HG03460 (cell line): ENCODE data around the gene ANKRD33.

ENCODE experiments used
- ATAC-seq: cut with Tn5 transposase; IDR thresholded peaks from one replicate; pipeline ENCODE4 v1.9.1; 2021; ENCODE audit not compliant: unreplicated experiment

Gene ANKRD33

GRCh38 chr12:51898506-51898905, 10.6 kb downstream of the ANKRD33 start:
- no peak for ATAC-seq

DNA sequence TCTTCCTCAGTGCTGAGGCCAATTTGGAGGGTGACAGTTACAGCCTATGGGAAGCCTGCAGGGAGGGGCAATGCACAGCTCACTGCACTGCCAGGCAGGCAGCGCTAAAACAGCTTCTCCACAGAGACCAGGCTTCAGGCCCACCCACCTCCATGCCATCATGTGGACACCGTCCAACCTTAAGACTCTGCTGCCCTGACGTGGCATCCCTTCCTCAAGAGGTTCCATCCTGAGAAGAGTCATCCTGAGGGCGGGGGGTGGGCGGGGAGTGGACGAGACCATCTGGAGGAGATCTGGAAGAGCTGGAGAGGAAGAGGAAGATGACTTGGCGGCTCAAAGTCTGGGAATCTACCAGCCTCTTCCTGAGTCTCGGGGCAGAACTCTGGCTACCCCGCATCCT, 11.0 kb downstream of the ANKRD33 start:
- no peak for ATAC-seq

DNA sequence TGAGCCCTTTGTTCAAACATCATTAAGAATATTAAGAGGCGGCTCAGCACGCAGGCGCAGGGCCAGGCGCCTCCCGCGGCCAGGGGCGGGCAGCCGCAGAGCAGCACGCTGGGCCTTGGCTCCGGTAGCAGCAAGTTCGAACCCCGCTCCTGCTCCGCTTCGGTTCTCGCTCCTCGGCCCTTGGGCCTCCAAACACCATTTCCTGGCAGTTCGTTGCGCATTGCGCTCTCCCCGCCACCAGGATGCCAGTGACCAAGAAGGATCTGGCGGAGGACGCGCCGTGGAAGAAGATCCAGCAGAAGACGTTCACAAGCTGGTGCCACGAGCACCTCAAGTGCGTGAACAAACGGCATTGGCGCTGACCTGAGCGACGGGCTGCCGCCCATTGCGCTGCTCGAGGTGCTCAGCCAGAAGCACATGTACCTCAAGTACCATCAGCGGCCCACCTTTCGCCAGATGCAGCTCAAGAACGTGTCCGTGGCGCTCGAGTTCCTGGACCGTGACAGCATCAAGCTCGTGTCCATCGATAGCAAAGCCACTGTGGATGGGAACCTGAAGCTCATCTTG, 12.5 kb downstream of the ANKRD33 start:
- ATAC-seq = no peak

- no peak for ATAC-seq
These were observed 13.4 kb downstream of the ANKRD33 start for GRCh38 chr12:51901121-51901817.

GRCh38 chr12:51901881-51902280, 14.0 kb downstream of the ANKRD33 start:
- no peak for ATAC-seq

DNA sequence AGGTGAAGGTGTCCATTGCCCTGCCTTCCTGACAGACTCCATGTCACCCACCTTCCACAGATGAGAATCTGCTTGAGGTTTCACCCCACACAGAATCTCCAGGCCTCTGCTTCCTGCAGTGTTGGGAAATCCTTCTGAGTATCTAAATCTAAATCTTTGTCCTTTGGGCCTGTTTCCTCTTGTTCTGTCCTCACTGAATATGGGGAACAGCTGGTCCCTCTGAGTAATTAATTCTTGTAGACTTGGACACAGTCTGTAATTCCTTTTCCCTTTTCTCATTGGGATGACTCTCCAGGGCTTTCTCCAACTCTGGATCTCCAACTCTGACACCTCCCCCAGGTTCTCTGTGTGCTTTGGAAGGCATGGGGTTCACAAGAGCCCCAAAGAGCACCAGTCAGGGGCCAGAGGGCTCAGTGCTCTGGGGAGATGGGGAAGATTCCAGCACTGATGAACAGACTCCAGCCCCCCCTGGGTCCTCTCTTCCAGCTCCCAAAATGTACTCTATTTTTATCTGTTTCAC, 17.1 kb downstream of the ANKRD33 start:
- ATAC-seq = no peak

DNA sequence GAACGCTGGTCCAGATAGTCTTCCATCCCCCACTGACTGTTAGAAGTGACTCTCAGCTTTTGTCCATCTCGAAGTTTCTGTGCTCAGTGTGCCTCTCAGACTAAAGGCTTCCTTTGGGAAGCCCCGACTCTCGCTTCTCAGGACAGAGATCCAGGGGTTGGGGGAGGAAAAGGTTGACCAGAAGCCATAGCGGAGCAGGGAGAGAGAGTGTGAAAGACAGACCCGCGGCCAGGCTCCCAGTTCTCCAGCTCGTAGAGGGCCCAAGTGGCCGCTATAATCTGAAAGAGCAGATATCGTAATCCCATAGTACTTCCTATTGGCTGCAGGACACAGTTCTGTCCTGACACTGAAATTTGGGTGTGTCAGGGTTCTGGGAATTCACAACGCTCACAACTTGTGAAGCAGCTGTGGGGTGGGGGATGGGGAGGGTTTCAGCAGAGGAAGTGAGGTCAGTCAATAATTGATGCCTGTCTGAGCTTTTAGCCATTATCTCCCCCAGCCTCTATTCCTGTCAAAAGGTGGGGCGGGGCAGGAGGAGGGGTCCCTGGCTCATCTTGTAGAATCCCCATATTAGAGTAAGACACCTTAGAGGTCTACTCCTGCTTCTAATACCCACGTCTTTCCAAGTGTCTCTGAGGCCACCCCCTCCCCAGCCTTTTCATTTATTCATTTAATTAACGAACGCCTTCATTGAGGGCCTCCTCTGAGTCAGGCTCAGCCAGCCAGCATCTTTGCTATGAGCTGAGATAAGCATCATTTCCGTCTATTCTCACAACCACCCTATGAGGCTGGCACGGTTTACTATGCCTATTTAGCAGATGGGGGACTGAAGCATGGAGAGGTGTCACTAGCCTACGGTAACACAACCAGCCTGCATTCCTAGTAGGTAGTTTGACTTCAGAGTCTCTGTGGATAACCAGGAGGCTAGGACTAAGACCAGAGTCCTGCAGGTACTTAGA, 17.8 kb downstream of the ANKRD33 start:
- no peak for ATAC-seq

GRCh38 chr12:51906430-51907082, 18.7 kb downstream of the ANKRD33 start:
- no peak for ATAC-seq

- ATAC-seq = no peak
These were observed 19.4 kb downstream of the ANKRD33 start, which contains the start of gene ACVRL1 for GRCh38 chr12:51907083-51907855. TSS of gene ACVRL1 (plus strand) at chr12:51907504. CDS start at chr12:51912475, 4,971 bp downstream.

DNA sequence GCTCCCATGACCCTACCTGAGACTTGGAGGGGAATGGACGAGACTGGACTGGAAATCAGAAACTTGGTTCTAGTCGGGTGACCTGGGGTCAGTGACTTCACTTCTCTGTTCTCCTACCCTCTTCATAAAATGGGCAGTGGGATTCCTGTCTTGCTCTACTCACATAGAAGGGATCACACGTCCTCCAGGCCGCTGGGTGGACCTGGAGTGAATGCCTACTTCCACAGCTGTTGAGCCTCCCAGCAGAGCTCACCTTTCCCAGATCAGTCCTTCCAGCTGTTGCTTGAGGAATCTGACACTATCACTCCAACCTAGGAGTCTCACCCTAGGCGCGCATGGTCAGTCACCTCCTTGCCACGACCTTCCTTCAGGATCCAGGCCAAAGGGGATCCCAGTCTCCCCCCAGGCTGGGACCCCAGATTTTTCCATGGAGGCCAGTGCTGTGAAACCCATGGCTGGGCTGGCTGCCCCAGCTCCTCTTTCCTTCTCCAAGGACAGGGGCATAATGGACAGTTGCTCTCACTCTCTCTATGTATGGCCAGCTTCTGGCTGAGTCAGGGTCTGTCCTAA, 20.0 kb downstream of the ANKRD33 start:
- ATAC-seq = no peak

DNA sequence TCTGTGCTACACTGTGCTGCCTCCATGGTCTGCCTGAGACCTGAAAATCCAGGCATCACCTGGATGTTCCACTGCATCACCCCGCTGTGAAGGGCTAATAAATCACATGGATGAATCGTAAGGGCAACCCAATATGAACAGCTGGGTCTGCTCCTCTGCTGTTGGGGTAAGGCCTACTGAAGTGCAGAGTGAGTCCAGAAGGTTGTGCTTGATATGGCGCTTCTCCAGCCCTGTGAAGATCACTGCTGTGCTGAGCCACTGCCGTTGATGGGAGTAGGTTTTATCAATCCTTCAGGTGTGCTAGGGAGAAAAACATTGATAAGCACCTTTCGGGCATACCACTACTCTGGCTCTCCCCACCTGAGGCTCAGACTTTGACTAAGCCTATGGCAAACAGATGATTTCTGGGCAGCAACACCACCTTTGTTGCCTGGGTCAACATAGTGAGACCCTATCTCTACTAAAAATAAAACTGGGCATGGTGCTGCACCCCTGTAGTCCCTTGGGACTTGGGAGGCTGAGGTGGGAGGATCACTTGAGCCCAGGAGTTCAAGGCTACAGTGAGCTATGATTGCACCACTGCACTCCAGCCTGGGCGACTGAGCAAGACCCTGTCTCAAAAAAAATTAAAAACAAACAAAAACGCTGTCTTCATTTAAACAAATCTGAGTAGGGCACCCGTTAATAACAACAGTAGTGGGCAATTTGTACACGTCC, 21.1 kb downstream of the ANKRD33 start:
- no peak for ATAC-seq

GRCh38 chr12:51910168-51910567, 22.3 kb downstream of the ANKRD33 start:
- ATAC-seq = no peak

DNA sequence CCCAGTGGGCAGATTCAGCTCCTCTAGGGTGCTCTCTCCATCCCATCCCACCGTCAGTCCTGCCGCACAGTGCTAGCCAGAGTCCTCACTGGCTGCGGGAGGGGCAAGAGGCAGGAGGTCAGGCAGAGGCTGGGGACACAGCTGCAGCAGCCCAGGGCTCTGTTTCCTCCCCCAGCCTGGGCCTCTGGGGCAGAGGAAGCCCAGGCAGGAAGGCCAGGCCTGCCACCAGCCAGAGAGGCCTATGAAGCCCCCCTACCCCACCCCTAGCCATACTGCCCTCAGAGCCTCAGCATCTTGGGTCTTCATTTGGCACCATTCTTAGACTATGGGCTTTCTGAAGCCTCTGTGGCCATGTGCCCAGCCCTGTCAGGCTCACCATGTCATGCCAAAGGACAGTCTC, 22.8 kb downstream of the ANKRD33 start:
- ATAC-seq = no peak

DNA sequence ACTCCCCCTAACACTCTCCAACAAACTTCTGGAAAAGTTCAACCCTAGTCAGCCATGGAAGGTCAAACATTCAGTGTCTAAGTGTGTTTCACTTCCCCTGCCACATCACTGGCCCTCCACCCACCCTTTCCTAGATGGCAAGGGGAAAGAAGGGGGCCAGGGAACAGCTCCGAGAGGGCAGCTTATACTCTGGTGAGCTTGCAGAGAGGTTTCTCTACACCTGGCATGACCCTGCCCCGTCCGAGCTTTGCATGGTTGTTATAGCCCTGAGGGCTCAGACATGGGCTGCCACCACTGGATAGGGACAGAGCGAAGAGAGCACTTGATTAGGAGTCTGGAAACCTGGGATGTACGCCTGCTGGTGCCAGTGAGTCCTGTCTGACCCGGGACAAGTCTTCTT, 23.4 kb downstream of the ANKRD33 start:
- no peak for ATAC-seq

DNA sequence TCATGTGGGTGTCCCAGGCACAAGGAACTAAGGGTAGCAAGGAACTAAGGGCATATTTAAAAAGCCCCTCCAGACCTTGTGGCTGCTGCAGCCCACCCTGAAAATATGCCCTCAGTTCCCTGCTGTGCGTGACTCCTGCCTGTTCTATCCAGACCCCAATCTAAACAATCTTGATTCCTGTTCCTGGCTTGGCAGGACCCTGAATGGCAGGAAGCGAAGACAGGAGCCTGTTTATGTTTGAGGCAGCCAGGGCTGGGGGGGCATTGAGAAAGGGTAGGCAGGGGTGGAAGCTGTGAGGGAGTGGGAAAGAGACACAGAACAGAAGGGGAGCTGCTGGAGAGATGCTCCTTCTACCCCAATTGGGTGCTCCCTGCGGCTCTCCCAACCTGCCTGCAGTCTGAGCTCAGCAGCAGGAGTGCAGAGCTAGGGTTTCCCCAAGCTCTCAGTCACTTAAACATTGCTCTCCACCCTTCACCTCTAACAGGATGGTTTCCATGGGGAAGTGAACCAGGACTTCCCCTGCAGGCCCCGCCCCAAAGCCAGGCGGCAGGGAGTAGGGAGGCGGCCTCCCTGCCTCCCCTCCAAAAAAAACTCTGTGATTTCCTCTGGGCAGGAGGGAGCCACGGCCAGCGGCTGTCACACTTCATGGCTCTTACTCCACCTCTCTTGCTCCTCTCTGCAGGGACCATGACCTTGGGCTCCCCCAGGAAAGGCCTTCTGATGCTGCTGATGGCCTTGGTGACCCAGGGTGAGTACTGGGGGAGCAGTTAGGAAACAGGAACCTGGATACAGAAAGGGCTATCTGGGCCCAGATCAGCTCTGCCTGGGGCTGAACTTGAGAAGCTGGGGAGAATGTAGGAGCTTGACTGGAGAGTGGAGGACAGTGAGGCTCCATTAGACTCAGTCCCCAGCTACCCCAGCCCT, 24.1 kb downstream of the ANKRD33 start:
- no peak for ATAC-seq

DNA sequence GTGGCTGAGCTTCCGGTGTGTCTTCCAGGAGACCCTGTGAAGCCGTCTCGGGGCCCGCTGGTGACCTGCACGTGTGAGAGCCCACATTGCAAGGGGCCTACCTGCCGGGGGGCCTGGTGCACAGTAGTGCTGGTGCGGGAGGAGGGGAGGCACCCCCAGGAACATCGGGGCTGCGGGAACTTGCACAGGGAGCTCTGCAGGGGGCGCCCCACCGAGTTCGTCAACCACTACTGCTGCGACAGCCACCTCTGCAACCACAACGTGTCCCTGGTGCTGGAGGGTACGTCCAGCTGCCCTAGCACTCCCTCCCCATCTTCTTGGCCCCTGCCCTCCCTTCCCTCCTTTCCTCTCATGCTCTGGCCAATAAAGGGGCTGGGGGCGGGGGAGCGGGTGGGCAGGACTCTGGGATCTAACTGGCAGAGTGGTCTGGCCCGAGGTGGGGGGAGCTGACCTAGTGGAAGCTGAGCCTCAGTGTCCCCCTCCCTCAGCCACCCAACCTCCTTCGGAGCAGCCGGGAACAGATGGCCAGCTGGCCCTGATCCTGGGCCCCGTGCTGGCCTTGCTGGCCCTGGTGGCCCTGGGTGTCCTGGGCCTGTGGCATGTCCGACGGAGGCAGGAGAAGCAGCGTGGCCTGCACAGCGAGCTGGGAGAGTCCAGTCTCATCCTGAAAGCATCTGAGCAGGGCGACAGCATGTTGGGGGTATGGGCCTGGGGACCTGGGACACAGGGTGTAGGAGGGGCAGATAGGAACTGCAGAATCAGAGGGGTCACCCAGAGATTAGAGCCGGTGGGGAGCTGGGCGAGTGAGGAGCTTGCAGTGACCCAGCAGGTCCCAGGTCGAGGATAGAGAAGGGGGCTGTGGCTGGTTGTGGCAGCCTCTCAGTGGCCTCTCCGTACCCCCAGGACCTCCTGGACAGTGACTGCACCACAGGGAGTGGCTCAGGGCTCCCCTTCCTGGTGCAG, 25.4 kb downstream of the ANKRD33 start:
- no peak for ATAC-seq
